HG03521 (cell line): ENCODE measurements around the gene BCAR3.
"Not testable (repeated sequence)": the region's sequence is repeated elsewhere in the genome, so short reads cannot be mapped to it uniquely, and the experiment has no call there.

Experiments used
- ATAC-seq: cut with Tn5 transposase; IDR thresholded peaks from one replicate; pipeline ENCODE4 v1.9.1; 2021; ENCODE audit warnings: mild to moderate bottlenecking, moderate library complexity; ENCODE audit not compliant: unreplicated experiment

Gene BCAR3

DNA sequence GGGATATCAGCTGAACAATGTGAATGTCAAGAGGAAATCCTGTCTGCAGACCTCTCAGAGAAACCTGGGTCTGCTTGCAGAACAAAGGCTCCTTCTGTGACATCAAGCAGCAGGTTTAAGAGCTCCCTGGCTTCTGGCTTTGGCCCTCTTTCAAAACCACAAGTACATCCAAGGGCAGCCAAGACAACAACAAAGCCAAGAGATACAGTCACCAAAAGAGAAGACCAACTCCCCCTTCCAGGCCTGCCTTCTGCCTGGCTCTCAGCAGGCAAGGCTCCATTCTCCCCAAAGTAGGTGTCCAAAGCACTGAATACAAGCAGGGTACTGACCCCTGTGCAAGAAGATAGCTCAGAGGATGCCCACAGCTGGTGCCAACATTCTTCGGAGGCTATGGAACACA is 11.5 kb downstream of the BCAR3 start:
- ATAC-seq = no peak

DNA sequence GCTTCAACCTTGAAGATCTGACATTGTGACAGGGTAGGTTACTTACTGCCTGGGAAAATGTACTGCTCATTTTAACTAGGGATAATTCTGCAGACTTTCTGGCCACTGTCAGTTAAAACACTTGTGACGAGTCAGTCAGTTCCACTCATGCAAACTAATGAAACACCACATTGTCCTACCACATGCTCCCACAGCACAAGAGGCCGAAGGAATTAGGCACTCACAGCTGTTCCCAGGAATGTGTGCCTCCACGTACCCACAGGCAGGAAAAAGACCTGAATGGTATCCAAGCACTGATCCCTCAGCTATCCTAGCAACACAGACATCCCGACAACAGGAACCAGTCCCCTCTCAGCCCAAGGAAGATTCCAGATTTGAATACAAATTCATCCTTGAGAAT is 12.3 kb downstream of the BCAR3 start:
- no peak for ATAC-seq

DNA sequence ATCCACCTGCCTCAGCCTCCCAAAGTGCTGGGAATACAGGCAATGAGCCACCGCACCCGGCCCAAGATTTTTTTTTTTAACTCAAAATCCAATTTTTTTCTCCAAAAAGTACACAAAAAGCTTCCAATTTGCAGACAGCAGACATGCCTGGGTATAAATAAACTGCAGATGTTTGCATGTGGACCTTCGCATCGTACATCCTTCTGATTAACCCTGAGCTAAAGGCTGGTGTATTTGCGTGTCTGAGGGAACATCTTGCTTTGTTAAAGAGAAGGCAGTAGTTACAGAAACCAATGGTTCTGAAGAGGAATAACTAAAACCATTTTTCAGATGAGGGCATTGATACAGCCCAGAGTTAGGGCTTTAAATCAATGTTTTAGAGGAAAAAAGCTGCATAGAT is 12.7 kb downstream of the BCAR3 start:
- no peak for ATAC-seq

DNA sequence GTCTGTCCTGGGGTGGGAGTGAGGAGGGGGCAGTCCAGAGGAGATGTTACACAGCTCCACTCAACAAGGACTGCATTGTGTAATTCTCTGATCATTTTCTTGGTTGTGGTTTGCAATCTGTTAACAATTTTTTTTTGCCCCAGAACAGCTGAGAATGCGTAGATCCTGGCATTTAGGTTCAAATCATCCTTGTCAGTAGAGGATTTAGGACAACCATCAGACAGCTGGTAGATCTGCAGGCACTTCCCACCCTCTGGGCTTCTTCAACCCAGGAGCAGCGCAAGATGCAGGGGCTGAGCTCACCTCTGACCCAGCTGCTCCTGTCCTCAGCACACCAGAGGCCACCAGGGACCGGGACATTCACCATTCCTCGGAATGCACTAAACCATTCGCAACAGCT is 13.5 kb downstream of the BCAR3 start:
- ATAC-seq = no peak

DNA sequence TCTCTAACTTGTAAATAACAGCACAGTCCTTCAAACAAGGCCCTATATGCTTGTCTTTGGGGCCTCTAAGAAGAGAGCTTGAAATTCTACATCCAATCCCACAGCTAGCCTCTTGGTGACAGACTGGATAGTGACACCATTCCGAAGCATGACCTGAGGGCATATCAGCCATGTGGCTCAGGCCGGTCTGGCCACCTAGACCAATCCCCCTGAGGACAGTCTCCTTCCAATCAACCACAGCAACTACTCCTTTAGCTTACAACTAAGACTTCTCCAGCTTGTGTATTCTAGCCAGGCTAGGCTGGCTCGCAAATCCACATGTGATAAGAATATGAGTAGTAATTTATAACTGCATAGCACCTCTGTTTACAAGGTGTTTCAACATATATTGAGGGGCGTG is 14.0 kb downstream of the BCAR3 start:
- no peak for ATAC-seq

DNA sequence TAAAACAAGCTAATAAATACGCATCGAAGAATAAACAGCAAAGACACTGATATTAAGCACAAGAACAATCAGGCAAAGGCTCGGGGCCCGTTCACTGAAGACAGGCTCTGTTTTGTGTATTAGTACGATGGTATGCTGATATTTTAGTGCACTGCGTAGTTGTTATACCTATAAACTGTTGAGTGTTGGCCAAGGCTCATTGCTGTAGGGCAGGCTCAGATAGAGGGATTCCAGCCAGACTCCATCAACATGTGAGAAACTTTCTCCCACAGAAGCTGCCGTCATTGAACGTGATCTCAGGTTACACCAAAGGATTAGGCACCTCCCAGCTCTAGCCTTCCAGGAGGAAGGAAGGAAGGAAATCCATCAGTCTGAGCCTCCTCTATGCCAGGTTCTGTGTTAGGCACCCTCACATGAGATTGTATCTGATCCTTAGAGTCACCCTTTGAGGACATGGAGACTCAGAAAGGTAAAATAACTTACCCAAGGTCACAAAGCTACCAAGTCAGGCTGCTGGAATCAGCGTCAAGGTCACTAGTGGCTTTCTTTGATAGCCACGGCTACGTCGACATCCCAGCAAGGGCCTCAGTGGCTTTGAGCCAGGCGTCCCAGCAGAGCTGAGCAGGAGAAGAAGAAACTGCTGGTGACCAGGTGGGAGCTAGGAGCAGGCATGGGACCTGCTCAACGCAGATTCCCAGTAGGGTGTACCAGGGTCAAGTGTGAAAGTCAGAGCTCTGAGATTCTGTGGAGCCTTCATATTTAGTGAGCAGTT is 14.8 kb downstream of the BCAR3 start:
- ATAC-seq = no peak

DNA sequence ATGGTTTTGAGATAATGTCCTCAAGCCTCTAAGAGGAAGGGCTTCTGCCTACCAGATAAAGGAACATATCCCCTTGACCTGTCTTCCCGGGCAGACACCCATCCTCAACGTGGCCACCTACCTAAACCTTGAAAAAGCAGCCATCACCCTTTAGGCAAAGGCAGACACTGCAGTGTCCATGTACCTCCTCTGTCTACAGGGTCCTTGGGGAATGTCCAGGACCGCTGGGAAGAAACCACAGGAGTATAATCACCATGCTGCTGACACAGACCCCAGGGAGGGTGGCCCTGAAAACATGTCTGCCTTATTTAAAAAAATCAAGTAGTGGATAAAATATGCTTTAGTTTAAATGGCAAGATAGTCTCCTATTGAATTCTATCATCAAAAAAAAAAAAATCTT is 16.6 kb downstream of the BCAR3 start:
- ATAC-seq = no peak

DNA sequence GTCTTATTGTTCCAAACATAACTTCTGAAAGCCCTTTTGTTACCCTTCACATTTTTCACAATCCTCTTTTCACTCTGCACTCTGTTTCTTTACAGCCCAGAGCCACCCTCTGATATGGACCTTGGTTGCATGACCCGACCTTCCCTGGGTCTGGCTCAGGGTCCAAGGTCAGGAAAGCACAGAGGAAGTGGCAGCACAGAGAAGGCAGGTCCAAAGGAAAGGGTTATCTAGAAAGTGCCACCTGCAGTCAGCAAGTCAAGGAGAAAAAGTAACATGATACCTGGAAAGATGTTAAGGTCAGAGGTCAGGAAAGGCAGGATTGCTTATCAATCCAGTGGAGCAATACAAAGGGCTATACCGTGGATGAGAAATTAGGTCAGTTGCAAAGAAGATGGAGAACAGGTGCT is 18.4 kb downstream of the BCAR3 start:
- no peak for ATAC-seq

DNA sequence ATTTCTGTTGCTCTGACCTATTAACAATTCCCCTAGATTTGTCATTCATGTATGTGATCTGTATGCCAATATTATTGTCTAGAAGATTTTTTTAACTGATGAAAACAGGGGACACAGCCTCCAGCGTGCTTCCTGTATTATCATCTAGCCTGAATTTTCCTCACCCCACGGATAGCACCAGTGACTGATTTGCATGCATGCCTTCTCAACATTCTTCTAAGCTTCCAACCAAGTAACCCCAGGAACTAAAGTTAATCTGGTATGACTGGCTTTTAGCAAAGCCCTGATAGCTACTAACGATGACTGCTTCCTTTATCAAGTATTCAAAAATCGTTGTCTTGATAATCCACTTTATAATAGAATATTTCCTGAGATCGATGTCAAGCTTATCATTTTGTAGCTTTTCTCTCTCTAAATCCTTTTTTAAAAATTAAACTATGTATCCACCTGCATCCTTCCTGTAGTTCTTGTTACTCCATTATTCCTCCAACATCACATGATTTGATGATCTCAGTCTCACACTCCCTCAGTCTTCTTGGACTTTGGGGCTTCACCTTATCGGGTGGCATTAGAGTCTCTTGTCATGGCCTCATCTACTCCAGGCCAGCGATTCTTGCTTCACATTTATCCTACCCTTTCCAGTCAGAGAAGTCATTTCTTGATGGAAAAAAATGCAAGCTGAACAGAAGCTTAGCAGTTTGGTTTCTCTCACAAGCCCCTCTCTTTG is 19.0 kb downstream of the BCAR3 start:
- ATAC-seq = no peak

DNA sequence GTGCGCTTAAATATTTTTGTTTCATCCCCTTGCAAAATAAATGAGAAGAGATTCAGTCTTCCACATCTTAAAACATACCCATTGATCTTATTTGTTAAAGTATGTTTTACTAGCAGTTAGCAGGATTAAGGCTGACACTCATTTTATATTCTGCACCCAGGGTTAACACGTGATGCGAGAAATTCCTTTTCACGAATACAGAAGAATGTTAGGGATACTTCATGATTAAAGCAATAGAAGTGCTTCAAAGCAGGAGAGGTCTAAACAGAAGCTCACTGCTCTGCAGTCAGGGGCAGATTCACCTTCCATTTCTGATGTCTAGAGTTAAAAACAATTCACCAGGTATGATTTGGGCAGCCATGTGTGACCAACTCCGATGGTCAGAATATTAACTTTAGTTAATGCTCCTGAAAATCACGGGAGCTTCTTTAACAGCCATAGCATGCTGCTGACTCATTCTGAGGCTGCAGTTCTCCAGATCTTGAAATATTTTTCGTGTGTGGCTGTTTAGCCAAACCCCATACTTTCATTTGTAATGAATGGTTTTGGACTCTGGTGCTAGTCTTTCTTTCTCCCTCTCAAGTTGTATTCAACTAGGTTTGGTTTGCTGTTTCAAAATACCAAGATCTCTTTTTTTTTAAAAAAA is 19.7 kb downstream of the BCAR3 start:
- ATAC-seq = no peak

DNA sequence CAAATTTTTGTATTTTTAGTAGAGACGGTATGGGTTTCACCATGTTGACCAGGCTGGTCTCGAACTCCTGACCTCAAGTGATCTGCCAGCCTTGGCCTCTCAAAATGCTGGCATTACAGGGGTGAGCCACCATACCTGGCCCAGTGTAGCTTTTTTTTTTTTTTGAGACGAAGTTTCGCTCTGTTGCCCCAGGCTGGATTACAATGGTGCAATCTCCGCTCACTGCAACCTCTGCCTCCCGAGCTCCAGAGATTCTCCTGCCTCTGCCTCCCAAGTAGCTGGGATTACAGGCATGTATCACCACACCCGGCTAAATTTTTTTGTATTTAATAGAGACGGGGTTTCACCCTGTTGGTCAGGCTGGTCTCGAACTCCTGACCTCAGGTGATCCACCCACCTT is 20.3 kb downstream of the BCAR3 start:
- not testable (repeated sequence) for ATAC-seq

DNA sequence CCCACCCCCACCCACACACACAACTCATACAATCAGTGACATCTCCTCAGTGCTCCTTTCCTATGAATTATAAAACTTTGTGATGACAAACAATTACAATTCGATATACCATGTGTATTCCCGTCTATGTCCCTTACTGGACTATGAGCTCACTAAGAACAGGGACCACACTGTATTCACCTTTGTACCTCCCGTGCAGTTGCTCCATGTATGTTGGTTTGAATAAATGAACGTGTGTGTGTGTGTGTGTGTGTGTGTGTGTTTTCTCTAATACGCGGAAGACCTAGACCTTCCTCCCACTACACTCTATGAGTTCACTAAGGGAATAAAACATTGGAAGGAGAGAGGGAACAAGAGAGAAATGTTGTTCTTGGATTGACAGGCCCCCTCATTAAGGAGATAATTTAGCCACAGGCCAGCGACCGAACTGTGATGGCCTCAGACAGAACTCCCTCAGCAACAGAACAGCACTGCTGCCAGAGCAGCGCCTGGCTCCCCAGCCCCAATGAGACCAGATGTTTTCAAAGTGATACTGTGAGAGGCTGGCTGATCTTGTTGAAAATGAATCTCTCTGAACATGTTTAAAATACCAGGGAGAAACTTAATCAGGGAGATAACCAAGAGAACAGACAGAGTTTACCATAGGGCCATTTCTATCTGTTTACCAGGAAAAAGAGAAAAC is 21.7 kb downstream of the BCAR3 start:
- no peak for ATAC-seq

DNA sequence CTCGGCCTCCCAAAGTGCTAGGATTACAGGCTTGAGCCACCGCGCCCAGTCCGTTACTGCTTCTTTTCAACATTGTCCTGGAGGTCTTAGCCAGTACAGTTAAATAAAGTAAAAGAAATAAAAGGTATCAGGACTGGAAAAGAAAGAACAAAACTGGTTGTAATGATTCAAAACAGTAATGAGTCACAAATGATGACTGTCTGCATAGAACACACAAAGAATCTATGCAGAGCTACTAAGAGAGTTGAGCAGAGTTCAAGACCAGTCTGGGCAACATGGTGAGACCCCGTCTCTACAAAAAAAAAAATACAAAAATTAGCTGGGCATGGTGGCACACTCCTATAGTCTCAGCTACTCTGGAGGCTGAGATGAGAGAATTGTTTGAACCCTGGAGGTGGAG is 23.4 kb downstream of the BCAR3 start:
- ATAC-seq = no peak

DNA sequence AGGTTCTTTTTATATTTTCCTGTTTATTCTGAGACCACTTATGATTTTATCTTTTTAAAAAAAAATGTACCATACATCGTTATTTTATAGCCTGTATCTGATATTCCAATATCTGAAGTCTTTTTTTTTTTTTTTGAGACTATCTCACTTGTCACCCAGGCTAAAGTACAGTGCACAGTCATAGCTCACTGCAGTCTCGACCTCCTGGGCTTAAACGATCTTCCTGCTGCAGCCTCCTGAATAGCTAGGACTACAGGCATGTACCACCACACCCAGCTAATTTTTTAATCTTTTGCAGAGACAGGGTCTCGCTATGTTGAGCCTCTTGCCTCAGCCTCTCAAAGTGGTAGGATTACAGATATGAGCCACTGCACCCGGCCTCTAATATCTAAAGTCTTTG is 25.1 kb downstream of the BCAR3 start:
- ATAC-seq = no peak

DNA sequence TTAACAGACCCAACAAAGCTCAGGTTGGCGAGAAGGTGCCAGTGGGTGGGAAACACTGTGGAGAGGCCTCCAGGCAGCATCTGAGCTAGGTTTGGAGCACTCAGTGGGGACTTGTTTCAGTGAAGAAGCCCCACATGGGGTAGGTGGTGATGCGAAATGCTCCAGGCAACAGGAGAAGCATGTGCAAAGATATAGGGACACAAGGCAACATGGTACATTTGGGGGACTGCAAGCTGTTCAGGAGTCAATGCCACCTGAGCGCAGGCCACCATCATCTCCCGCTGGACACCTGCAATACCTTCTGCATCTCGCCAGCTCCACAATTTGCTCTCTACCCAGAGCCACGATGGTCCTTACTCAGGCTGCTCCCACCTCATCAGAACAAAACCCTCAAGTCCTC is 28.0 kb downstream of the BCAR3 start:
- no peak for ATAC-seq

DNA sequence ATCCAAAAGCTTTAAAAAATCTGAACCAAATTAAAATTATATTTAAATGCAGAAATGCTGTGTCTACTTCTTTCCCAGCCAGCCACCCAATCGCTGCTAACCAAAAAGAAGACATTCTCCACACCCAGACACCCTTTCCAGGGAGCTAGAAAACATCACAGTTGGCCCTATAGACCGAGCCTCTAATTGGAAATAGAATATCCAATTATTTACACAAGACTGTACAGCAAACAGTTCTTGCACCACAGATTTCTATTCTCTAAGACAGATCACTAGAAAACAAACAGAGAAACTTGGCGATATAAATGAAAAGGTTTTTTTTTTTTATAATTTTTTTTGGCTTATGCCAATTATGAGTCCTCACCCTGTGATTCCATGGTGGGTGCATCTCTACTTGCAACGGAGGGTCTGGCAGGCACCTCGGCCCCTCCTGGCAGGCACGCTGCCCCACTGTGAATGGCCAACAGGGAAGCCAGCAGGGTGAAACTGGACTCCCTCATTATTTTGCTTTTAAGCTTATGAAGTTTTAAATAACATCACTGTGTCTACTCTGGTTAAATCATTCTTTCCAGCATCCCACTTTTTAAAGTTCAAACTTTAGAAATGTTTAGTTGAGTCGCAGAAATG is 29.2 kb downstream of the BCAR3 start:
- no peak for ATAC-seq

DNA sequence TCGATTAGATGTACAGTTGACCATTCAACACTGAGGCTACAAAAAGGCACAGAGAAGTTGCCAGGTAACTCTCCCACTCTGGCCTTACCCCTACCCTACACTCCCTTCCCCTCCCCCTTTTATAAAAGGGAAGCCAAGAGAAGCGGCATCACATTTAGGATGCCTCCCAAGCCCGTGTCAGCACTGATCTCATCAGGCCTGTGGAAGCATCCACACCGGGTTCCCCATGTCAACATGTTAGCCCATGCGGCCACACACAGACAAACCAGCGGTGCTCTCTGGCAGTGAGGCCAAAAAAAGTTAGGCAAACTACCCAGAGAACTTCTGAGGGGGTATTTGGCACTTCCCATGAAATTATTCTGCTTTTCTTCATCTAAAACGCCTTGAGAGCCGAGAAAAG is 29.9 kb downstream of the BCAR3 start:
- ATAC-seq = no peak

DNA sequence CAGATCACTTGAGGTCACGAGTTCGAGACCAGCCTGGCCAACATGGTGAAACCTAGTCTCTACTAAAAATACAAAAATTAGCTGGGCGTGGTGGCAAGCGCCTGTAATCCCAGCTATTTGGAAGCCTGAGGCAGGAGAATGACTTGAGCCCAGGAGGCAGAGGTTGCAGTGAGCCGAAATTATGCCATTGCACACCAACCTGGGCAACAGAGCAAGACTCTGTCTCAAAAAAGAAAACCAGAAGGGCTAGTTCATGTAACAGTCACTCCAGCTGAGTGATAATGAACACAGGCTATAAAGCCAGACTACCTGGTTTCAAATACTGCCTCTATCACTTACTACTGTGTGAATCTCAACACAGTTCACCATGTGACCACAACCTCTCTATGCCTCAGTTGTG is 31.5 kb downstream of the BCAR3 start:
- ATAC-seq = not testable (repeated sequence)

DNA sequence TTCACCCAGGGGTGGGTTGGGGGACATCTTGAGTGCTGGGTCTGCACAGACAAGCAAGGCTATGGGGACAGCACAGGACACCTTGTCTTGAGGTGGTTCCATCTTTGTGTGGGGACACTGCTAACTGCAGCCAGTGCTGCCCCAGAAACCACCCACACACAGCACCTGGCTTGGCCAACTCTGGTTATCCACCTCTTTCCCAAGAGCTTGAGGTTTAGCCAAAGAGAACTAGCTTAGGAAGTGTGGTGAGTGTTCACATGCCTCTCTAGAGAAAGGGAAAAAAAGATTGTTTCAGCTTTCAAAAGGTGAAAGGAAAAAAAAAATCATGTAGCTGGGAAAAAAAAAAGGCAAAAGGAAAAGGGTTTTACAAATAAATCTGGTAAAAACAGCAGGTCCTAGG is 32.4 kb downstream of the BCAR3 start:
- ATAC-seq = no peak

DNA sequence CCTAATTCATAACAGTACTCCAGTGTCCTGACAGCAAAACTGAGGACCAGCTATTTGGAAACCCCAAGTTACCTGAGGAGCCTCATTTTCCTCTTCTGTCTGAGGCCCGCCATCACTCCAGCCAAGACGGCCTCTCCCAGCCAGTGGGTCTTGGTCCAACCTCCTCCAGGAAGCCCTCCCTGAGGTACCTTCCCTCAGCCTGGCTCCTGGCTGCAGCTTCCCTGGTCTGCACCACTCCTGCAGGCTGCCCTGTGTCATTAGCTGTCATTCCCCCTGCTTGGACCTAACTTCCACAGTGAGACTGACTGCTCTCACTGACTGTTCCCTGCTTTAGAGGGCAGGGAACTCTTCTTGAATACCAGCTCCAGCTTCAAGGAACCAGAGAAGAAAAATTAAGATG is 33.0 kb downstream of the BCAR3 start:
- no peak for ATAC-seq

DNA sequence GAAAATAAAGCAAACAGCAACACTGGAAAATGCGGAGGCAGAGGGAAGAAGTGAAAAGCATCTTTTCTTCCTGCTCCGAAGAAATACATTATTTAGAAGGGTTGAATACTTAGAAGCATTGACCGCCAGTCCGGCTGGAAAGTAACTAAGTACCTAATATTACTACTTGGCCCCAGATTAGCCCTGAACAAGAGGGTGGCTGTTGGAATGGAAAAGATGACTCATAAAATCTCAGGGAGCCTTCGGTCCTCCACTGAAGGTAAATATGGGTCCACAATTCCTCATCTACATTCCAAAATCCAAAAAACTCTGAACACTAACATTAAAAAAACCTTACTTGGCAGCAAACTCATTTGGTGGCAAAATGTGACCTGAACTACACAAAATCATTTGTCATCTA is 40.1 kb downstream of the BCAR3 start:
- ATAC-seq = no peak
